HepG2 (cell line): Measurements from ENCODE around the gene MED13L. TPM values are rescaled to one million over a fixed set of nuclear protein-coding genes. Genes with fewer than 3 reads are reported as not detected.

Experiments
- BCL6 ChIP-seq: IDR thresholded peaks from 2 replicates; pipeline ENCODE4 v1.6.1; 2016; ENCODE audit warnings: missing genetic modification reagents, missing compliant biosample characterization
- HOXA5 ChIP-seq: sonication (generic); formaldehyde crosslinking; IDR thresholded peaks from 2 replicates; pipeline ENCODE4 v1.4.0; 2020; ENCODE audit warnings: missing genetic modification reagents
- MAF1 ChIP-seq: sonication (generic); formaldehyde crosslinking; IDR thresholded peaks from 2 replicates; pipeline ENCODE4 v1.5.0; 2020; ENCODE audit warnings: missing genetic modification reagents, borderline replicate concordance
- RBM39 ChIP-seq: fragments of 200-400 bp; formaldehyde crosslinking; IDR thresholded peaks from one replicate; pipeline ENCODE4 v1.6.1; 2018; ENCODE audit warnings: antibody characterized with exemption, mild to moderate bottlenecking, low read depth, low read length; ENCODE audit not compliant: poor library complexity, severe bottlenecking
- RFX3 ChIP-seq: IDR thresholded peaks from 2 replicates; pipeline ENCODE4 v1.6.1; 2016; ENCODE audit warnings: missing biosample characterization, missing genetic modification reagents
- ZBTB20 ChIP-seq: sonication (generic); formaldehyde crosslinking; IDR thresholded peaks from 2 replicates; pipeline ENCODE4 v1.8.1; 2023; ENCODE audit warnings: missing genetic modification reagents, low read depth, mild to moderate bottlenecking, borderline replicate concordance
- ZBTB40 ChIP-seq, 2 experiments: fragments of 450-650 bp in 1 of 2; sonication (generic) in 1 of 2; formaldehyde crosslinking in 1 of 2; IDR thresholded peaks; 2 replicates each; pipeline versions ENCODE4 v1.6.1 to v1.8.0; 2016 to 2022; ENCODE audit warnings: antibody characterized with exemption in 1 of 2, mild to moderate bottlenecking in 1 of 2, missing genetic modification reagents in 1 of 2
- ZBTB7A ChIP-seq: sonication (generic); formaldehyde crosslinking; IDR thresholded peaks from 2 replicates; pipeline ENCODE4 v1.8.0; 2022; ENCODE audit warnings: mild to moderate bottlenecking, missing genetic modification reagents
- ZSCAN29 ChIP-seq: sonication (generic); formaldehyde crosslinking; conservative IDR thresholded peaks from 2 replicates; pipeline ENCODE4 v1.4.0; 2020; ENCODE audit warnings: mild to moderate bottlenecking, missing genetic modification reagents
- polyA plus RNA-seq, 8 experiments: library from polyadenylated mRNA; depleted of rRNA in 3 of 8; stranded (reverse) in 7 of 8; unstranded in 1 of 8; fragments of >200 nt; fragmentation: Illumina TruSeq in 4 of 8; extraction: Trizol in 4 of 8; gene quantifications; 2 replicates each; pipeline versions ENCODE4 v1.2.1 to v1.2.3, GENCODE V29; 2011 to 2016; ENCODE audit warnings: low read depth in 4 of 8, missing spikeins in 1 of 8, mixed read lengths in 1 of 8; ENCODE audit not compliant: insufficient read depth in 1 of 8
- total RNA-seq, 5 experiments: library from RNA; depleted of rRNA; stranded (reverse); fragments of >200 nt; fragmentation: Illumina TruSeq; extraction: Trizol; gene quantifications; 2 replicates each; pipeline ENCODE4 v1.2.3, GENCODE V29; 2016; ENCODE audit warnings: low read depth in 1 of 5
- TF ChIP-seq, protein P1 (sequence below): sonication (generic); formaldehyde crosslinking; IDR thresholded peaks from 2 replicates; pipeline ENCODE4 v1.4.0; 2020; ENCODE audit warnings: missing genetic modification reagents
- TF ChIP-seq, protein P2 (sequence below): sonication (generic); formaldehyde crosslinking; IDR thresholded peaks from 2 replicates; pipeline ENCODE4 v1.5.1; 2020; ENCODE audit warnings: mild to moderate bottlenecking, missing genetic modification reagents, borderline replicate concordance

Gene MED13L
- total and polyA plus RNA-seq, 2 of the 13 experiments (the other 11 are each of a cell fraction or from before 2014, with no cell fraction given), result 24.8 to 38.9 TPM

DNA sequence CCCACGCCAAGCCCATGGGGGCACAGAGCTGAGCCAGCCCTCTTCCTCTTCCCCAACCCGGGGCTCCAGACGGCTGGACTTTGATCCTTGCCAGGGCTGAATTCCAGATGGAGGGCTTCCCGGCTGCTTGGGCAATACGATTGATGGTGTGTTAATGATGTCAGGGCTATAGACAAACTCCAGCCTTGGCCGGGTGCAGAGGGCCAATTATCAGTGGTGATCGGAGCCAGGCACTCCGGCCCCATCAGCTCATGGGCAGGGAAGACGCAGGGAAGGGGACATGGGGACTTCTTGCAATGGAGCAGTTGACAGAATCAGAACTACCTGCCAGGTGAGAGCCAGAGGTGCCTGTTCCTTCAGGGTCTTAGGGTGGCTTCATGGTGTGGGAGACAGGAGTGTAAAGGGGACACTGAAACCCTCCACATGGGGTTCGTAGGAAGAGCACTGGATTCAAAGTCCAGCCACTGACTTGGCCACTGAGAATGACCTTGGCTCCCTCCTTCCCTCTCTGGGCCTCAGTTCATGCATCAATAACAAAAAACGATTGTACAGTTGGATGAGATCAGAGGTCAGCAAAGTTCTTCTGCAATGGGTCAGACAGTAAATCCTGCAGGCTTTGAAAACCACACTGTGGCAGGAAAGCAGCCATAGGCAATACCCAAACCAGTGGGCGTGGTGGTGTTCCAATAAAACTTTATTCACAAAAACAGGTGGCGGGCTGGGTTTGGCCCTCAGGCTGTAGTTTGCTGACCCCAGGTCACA is 333.7 kb downstream of the MED13L start (continued):
- TF ChIP-seq, protein P1, sequence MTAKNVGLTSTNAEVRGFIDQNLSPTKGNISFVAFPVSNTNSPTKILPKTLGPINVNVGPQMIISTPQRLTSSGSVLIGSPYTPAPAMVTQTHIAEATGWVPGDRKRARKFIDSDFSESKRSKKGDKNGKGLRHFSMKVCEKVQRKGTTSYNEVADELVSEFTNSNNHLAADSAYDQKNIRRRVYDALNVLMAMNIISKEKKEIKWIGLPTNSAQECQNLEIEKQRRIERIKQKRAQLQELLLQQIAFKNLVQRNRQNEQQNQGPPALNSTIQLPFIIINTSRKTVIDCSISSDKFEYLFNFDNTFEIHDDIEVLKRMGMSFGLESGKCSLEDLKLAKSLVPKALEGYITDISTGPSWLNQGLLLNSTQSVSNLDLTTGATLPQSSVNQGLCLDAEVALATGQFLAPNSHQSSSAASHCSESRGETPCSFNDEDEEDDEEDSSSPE (CRISPR knock-in tag), result no peak
- TF ChIP-seq ZBTB40 (IDR thresholded peaks at IDR 0.05) (peak; percentile 98), ZBTB40 (CRISPR knock-in tag; IDR thresholded peaks at IDR 0.05) (peak; percentile 100), ZBTB7A (CRISPR knock-in tag) (no peak), ZBTB20 (CRISPR knock-in tag) (peak; percentile 54; the same call in 1 of the 2 replicates), BCL6 (peak; percentile 40; the same call in 1 of the 2 replicates), HOXA5 (CRISPR knock-in tag) (no peak), ZSCAN29 (CRISPR knock-in tag) (no peak), RBM39 (no peak), RFX3 (CRISPR knock-in tag) (no peak), MAF1 (no peak)
- TF ChIP-seq, protein P2, sequence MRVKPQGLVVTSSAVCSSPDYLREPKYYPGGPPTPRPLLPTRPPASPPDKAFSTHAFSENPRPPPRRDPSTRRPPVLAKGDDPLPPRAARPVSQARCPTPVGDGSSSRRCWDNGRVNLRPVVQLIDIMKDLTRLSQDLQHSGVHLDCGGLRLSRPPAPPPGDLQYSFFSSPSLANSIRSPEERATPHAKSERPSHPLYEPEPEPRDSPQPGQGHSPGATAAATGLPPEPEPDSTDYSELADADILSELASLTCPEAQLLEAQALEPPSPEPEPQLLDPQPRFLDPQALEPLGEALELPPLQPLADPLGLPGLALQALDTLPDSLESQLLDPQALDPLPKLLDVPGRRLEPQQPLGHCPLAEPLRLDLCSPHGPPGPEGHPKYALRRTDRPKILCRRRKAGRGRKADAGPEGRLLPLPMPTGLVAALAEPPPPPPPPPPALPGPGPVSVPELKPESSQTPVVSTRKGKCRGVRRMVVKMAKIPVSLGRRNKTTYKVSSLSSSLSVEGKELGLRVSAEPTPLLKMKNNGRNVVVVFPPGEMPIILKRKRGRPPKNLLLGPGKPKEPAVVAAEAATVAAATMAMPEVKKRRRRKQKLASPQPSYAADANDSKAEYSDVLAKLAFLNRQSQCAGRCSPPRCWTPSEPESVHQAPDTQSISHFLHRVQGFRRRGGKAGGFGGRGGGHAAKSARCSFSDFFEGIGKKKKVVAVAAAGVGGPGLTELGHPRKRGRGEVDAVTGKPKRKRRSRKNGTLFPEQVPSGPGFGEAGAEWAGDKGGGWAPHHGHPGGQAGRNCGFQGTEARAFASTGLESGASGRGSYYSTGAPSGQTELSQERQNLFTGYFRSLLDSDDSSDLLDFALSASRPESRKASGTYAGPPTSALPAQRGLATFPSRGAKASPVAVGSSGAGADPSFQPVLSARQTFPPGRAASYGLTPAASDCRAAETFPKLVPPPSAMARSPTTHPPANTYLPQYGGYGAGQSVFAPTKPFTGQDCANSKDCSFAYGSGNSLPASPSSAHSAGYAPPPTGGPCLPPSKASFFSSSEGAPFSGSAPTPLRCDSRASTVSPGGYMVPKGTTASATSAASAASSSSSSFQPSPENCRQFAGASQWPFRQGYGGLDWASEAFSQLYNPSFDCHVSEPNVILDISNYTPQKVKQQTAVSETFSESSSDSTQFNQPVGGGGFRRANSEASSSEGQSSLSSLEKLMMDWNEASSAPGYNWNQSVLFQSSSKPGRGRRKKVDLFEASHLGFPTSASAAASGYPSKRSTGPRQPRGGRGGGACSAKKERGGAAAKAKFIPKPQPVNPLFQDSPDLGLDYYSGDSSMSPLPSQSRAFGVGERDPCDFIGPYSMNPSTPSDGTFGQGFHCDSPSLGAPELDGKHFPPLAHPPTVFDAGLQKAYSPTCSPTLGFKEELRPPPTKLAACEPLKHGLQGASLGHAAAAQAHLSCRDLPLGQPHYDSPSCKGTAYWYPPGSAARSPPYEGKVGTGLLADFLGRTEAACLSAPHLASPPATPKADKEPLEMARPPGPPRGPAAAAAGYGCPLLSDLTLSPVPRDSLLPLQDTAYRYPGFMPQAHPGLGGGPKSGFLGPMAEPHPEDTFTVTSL (CRISPR knock-in tag), result no peak
